HG03571 (cell line): ENCODE results near the gene NEMP2.
A peak's percentile ranks its signal among the peaks of the same experiment; 100 is the strongest.
"Not testable (repeated sequence)": the region's sequence is repeated elsewhere in the genome, so short reads cannot be mapped to it uniquely, and the experiment has no call there.

Source experiments
- ATAC-seq: cut with Tn5 transposase; IDR thresholded peaks from one replicate; pipeline ENCODE4 v1.9.1; 2021; ENCODE audit not compliant: unreplicated experiment

NEMP2 gene

DNA sequence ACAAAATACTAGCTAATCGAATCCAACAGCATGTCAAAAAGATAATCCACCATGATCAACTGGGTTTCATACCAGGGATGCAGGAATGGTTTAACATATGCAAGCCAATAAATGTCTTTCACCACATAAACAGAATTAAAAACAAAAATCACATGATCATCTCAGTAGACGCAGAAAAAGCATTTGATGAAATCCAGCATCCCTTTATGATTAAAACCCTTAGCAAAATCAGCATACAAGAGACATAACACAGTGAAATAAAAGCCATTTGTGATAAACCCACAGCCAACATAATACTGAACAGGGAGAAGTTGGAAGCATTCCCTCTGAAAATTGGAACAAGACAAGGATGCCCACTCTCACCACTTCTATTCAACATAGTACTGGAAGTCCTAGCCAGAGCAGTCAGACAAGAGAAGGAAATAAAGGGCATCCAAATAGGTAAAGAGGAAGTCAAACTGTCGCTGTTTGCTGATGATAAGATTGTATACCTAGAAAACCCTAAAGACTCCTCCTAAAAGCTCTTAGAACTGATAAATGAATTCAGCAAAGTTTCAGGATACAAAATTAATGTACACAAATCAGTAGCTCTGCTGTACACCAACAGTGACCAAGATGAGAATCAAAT is 39.8 kb downstream of the NEMP2 start:
- ATAC-seq = not testable (repeated sequence)

GRCh38 chr2:190493095-190493494 is 41.4 kb downstream of the NEMP2 start:
- ATAC-seq = no peak

DNA sequence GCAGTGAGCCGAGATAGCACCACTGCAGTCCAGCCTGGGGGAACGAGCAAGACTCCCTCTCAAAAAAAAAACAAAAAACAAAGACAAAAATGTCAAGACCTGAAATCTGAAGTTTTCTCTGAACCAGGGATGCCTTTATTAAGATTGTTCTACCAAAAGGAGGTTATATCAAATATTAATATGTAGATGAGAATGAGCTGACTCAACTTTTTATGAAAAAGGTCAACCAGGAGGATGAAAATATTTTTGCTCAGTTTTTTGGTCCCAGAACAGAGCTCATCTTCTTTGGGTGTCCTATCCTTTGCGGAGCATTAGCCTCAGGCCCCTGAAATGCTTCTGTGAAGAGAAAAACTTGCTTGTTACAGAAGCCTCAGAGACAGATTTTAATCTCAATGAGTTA is 44.0 kb downstream of the NEMP2 start:
- no peak for ATAC-seq

DNA sequence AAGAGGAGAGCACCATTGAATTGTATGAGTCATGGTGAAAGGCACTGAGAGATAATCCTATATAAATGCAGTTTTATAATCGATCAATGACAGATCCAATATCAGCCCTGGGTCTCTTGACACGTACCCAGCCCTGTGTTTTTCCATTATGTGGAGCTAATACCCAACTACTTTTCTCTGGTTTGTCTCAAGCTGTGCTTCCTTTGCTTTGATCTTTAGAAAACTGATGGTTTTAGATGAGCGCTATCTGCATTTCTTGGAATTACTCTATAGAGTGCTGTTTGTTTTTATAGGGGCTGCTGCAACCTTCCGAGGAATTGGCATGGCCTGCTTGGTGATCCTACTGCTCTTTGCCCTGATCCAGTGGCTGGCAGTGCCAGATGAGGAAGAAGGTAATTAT is 45.0 kb downstream of the NEMP2 start:
- no peak for ATAC-seq

- no peak for ATAC-seq
Measured at GRCh38 chr2:190488516-190489233, 45.8 kb downstream of the NEMP2 start.

DNA sequence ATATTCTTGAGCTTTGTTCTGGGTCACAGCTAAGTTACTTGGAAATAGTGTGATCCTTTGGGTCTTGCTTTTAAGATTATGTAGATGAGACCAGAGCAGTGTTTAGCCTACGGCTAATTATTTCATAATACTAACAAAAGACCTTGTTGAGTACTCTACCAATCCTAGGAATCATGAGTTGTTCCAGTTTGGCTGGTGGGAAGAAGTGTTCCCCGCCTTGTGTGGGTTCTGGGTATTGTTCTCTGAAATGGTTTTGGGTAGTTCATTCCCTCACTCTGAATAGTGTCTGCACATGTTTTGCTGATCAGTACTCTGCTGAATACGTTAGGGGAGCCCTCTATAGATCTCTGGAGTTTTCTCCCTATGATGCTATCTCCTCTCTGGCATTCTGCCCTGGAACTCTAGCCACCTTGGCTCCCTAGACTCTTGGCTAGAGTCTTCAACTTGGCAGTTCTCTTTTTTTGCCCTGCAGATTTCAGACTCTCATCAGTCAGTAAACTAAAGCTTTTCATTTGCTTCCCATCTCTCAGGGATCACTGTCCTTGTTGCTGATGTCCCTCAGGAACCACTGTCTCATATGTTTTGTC is 48.4 kb downstream of the NEMP2 start:
- no peak for ATAC-seq

GRCh38 chr2:190482451-190482850 is 52.1 kb downstream of the NEMP2 start:
- ATAC-seq = no peak

GRCh38 chr2:190481339-190481738 is 53.2 kb downstream of the NEMP2 start:
- ATAC-seq = no peak

DNA sequence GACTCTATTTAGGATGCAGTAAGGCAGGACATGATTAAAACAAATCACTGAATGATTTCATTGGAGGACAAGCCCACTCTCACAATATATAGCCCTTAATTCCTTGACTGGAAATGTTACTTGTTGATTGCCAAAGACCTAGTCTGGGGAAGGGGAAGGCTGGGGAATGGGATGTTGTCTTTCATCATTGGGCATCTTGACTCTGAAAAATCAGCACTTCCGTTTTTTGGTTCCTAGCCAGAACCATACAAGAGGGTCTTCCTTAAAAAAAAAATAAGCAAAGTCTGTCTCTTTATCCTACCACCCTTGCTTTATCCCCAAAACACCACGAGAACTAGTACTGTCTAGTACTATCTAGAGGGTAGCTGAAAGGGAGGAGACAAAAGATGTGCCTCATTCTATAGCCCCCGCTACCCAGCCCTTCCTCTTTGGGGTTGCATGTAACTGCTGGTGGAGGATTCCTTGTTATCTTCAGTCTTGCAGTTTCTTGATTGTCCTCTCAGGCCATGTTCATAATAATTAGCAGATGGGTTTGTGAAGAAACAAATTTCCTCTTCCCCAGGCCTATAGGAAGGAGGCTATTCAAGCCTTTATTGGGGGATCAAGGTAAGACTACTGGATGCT is 55.8 kb downstream of the NEMP2 start:
- no peak for ATAC-seq

DNA sequence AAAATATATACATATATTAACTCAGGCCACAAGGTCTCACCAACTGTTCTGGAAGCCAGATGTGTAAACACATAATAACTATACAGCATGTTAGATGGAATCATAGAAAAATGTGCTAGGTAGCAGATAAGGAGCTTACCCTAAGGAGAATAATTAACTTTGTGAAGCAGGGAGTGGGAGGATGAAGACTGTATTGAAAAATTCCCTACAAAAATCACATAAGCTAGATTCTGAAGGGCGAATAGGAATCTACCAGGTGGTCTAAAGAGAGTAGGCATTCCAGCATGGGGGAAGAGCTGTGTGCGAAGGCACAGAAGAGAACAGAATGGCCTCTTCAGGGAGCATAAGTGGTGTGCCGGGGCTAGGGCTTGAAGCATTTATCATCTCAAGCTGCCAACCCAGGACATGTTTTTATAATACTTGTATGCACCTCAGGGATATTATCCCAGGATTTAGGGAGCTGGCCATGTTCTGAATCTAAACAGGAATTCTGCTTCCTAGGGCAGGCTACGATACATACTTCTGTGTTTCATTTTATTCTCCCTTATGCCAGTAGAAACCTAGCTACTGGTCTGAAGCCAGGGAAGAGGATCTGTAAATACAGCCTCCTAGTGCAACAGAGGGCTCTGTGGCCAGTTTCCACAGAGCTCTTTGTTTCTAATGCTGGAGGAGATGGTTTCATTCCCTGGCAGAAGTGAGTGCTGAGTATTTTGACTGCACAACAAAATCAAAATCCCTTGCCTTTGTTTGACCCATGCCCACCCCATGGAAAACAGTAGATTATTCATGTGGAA is 56.7 kb downstream of the NEMP2 start:
- ATAC-seq = no peak

DNA sequence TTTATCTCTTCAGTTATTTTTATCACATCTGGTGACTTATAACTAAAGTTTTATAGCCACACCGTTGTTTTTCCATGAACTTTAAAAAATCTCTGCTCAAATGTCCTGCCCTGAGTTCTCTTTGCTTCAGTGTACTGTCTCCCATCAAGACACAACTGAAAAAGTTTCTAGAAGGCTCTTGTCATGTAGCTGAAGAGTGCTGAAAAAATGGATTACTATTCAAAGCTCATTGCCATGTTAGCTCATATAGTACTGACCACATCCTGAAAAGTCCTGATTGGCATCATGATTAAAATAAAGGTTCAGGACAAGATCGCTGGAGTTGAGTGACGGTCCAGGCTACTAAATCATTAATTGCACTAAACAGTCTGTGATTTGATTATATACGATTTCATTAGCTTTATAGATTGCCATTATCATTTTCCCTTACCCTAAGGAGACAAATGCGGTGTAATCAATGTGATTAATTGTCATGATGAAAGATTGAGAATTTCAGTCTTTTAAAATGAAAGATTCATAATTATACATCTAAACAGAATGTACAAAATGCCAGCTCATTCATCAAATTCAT is 64.2 kb downstream of the NEMP2 start:
- no peak for ATAC-seq

GRCh38 chr2:190469771-190470170 is 64.8 kb downstream of the NEMP2 start:
- ATAC-seq = no peak

DNA sequence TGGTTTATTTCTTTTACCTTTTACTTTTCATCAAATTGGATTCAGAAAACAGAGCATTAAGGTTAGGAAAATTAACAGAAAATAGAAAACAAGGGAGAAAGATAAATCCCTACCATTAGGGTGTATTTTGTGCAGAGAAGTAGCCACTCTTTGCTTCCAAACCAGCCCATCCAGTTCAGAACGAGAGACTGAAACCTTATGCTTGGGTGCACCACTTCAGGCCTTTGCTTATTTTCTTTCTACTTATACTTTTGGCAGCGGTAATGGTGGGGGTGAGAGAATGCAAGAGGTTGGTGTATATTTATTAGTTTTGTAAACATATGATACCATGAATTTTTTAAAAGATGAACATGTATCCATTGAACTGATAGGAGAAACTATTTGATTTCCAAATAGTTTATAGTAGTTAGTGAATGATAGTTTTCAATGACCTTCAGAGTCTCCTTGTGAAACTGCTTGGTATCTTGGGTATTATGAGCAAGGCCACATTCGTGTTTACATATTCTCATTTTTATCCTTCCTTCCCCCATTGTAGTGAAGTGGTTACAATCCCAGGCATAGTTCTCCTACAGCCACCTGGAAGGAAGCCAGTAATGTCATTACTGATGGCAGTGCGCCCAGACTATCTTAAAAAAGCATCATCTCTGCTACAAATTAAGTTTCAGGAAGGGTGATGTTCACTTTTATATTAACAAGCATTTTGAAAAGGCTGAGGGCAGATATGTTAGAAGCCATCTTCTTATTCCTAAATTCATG is 65.5 kb downstream of the NEMP2 start:
- peak; percentile 51 for ATAC-seq

DNA sequence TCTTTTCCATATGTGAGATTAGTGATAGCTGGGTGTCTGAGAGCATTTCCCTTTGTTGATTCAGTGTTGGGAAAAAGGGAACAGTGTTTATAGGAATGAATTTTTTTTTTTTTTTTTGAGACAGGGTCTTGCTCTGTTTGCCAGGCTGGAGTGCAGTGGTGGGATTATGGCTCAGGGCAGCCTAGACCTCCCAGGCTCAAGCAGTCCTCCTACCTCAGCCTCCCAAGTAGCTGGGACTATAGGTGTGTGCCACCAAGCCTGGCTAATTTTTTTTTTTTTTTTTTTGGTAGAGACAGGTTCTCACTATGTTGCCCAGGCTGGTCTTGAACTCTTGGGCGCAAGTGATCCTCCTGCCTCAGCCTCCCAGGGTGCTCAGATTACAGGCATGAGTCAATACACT is 66.2 kb downstream of the NEMP2 start:
- not testable (repeated sequence) for ATAC-seq

DNA sequence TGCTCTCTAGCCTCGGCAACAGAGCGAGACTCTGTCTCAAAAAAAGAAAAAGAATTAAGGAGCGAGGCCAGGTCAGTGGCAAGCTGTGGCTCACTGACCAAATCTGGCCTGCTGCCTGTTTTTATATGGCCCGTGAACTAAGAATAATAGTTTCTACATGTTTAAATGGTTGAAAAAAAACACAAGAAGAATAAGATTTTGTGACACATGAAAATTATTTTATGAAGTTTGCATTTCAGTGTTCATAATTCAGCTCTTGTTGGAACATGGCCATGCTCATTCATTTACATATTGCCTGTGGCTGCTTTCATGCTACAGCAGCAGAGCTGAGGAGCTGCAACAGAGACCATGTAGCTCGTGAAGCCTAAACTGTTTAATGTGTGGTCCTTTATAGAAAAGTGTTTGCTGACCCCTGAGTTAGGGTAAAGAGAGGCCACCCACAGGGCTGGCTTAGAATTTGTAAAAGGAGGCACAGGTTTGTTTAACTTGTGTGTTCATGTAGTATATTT is 66.9 kb downstream of the NEMP2 start:
- ATAC-seq = peak; percentile 51

- ATAC-seq = no peak
Measured at GRCh38 chr2:190466819-190467446, 67.6 kb downstream of the NEMP2 start.

DNA sequence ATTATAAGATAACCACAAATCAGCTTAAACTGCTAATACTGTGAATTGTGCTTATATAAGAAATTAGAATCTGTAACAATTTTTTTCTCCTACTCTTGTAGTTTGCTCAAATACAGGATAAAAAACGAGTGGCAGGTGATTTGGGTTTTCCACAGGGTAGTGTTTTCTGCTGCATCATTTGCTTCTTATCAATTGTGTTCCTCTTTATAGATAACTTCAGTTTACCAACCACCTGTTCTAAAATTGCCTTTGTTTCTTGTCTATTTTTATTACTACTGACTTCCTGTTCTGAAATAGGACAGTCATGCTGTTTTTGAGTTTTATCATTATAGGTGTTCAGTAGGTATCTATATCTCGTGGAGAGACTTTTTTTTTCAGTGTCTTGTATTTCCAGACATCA is 69.5 kb downstream of the NEMP2 start:
- peak; percentile 43 for ATAC-seq

DNA sequence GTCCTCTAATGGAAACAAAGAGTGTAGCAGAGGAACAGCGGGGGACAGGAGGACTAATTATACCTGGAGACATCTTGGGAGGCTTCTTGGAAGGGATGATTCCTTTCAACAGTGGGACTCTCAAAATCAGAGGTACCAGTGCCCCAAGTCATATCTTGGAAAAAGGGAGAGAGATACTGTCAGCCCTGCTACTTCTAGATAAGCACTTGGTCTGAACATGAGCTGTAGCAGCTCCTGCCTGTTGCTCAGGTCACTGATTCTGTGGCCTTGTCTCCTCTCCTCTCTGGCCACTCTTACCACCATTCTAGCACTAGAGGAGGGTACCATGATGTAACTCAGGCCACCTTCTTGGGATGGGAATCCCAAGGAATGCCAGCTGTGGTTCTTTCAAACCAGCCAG is 71.9 kb downstream of the NEMP2 start:
- ATAC-seq = no peak

DNA sequence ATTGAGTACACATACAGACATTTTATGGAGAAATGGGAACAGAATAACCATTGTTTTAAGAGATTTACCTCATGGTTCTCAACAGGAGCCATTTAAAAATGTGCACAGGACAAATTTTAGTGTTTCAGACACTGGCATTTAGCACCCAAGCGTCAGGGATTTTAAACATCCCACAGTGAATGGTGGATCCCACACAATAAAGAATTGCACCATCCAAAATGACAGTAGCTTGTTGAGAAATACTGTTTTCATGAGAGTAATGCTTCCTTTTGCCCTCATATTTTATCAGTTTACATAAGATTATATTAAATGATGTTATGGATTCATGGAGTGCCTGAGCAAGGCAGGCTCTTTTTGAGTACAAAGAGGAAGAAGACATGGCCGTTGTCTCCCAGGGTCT is 72.3 kb downstream of the NEMP2 start:
- no peak for ATAC-seq
